HG03469 (cell line): ENCODE results near the gene CMTM1.
"Not testable (repeated sequence)": the region's sequence is repeated elsewhere in the genome, so short reads cannot be mapped to it uniquely, and the experiment has no call there.

ENCODE experiments used
- ATAC-seq: cut with Tn5 transposase; IDR thresholded peaks from one replicate; pipeline ENCODE4 v1.9.1; 2021; ENCODE audit warnings: mild to moderate bottlenecking, moderate library complexity, moderate number of reproducible peaks; ENCODE audit not compliant: unreplicated experiment

Gene CMTM1

GRCh38 chr16:66610111-66610820 lies 44.0 kb downstream of the CMTM1 start:
- ATAC-seq = no peak

GRCh38 chr16:66611911-66612310 lies 45.7 kb downstream of the CMTM1 start:
- ATAC-seq = not testable (repeated sequence)

GRCh38 chr16:66612422-66612821 lies 46.2 kb downstream of the CMTM1 start:
- ATAC-seq = no peak

GRCh38 chr16:66614161-66614802 lies 48.0 kb downstream of the CMTM1 start:
- no peak for ATAC-seq

GRCh38 chr16:66616169-66616568 lies 49.9 kb downstream of the CMTM1 start:
- no peak for ATAC-seq

- no peak for ATAC-seq
These were observed 50.4 kb downstream of the CMTM1 start for GRCh38 chr16:66616592-66616991.

- ATAC-seq = no peak
These were observed 50.8 kb downstream of the CMTM1 start for GRCh38 chr16:66617010-66617434.

- ATAC-seq = no peak
These were observed 51.5 kb downstream of the CMTM1 start for GRCh38 chr16:66617728-66618127.

GRCh38 chr16:66618588-66619375 lies 52.5 kb downstream of the CMTM1 start:
- ATAC-seq = no peak

- ATAC-seq = no peak
These were observed 53.5 kb downstream of the CMTM1 start for GRCh38 chr16:66619534-66620428.

GRCh38 chr16:66620429-66620795 lies 54.2 kb downstream of the CMTM1 start:
- no peak for ATAC-seq

- ATAC-seq = no peak
These were observed 55.7 kb downstream of the CMTM1 start for GRCh38 chr16:66621973-66622372.

GRCh38 chr16:66622863-66623262 lies 56.6 kb downstream of the CMTM1 start:
- ATAC-seq = no peak

GRCh38 chr16:66623755-66624154 lies 57.5 kb downstream of the CMTM1 start:
- ATAC-seq = no peak

- ATAC-seq = not testable (repeated sequence)
These were observed 61.6 kb downstream of the CMTM1 start for GRCh38 chr16:66627611-66628378.
